Panc1 (cell line): Measurements from ENCODE around the gene OAS2. TPM values are rescaled to one million over a fixed set of nuclear protein-coding genes. Genes with fewer than 3 reads are reported as not detected.
A peak's percentile ranks its signal among the peaks of the same experiment; 100 is the strongest.

ENCODE experiments used
- ATAC-seq: fragments of 200-7000 bp; cut with Tn5 transposase; 2 replicates; pipeline ENCODE4 v1.9.1; 2020; ENCODE audit warnings: mild to moderate bottlenecking, moderate library complexity
- BruUV-seq: library from RNA; stranded (reverse); fragments of 400-500 nt; replicated peaks from 2 replicates; lab custom pipeline; 2021; lab: Mats Ljungman, UMichigan
- CTCF ChIA-PET: fragments of 300-600 bp; sonication (Branson Sonifier 250); formaldehyde crosslinking; loops from one replicate; lab custom pipeline; 2022; ENCODE audit warnings: antibody characterized with exemption; lab: Charles Lee
- POLR2A ChIA-PET: fragments of 300-600 bp; sonication (Branson Sonifier 250); formaldehyde crosslinking; loops from one replicate; lab custom pipeline; 2022; ENCODE audit warnings: antibody characterized with exemption; lab: Charles Lee
- DNase-seq: peaks from one replicate; pipeline ENCODE4 v3.0.0-alpha.2; 2010; ENCODE audit warnings: low read depth, low spot score
- H3K27ac ChIP-seq: 2 replicates; pipeline ENCODE4 v1.5.1; 2011; ENCODE audit warnings: mild to moderate bottlenecking, low read length, inconsistent platforms
- H3K27me3 ChIP-seq: fragments of 200-500 bp; sonication (Bioruptor generic); 2 replicates; pipeline ENCODE4 v1.6.0; 2014; ENCODE audit warnings: low read length, inconsistent platforms; ENCODE audit not compliant: control insufficient read depth, insufficient read depth
- H3K36me3 ChIP-seq: fragments of 200-500 bp; sonication (Bioruptor generic); 2 replicates; pipeline ENCODE4 v1.5.1; 2014; ENCODE audit warnings: inconsistent platforms, mild to moderate bottlenecking, low read length, moderate library complexity; ENCODE audit not compliant: control insufficient read depth, insufficient read depth
- H3K4me1 ChIP-seq: 2 replicates; pipeline ENCODE4 v1.5.1; 2011; ENCODE audit warnings: inconsistent platforms, mild to moderate bottlenecking, low read length, moderate library complexity; ENCODE audit not compliant: control insufficient read depth, insufficient read depth
- H3K4me3 ChIP-seq, 2 experiments: 2 replicates each; pipeline ENCODE4 v1.5.1; 2011 to 2012; ENCODE audit warnings: low read depth in 2 of 2, low read length in 2 of 2, mild to moderate bottlenecking in 2 of 2, inconsistent platforms in 1 of 2, moderate library complexity in 1 of 2
- H3K9me3 ChIP-seq: fragments of 200-500 bp; sonication (Bioruptor generic); 2 replicates; pipeline ENCODE4 v1.5.1; 2014; ENCODE audit warnings: low read depth, mild to moderate bottlenecking, inconsistent platforms, low read length, moderate library complexity; ENCODE audit not compliant: control insufficient read depth, insufficient read depth
- CTCF ChIP-seq: fragments of 450-650 bp; IDR thresholded peaks from 2 replicates; pipeline ENCODE4 v1.5.1; 2017; ENCODE audit warnings: mild to moderate bottlenecking
- POLR2AphosphoS5 ChIP-seq: IDR thresholded peaks from 2 replicates; pipeline ENCODE4 v1.6.1; 2012; ENCODE audit warnings: mild to moderate bottlenecking, low read depth, low read length, moderate library complexity
- REST ChIP-seq, 2 experiments: IDR thresholded peaks; 2 replicates each; pipeline ENCODE4 v1.6.1; 2011 to 2012; ENCODE audit warnings: low read depth in 2 of 2, control low read depth in 1 of 2, low read length in 1 of 2, mild to moderate bottlenecking in 1 of 2, moderate library complexity in 1 of 2; ENCODE audit not compliant: insufficient read depth in 1 of 2
- SIN3A ChIP-seq: IDR thresholded peaks from 2 replicates; pipeline ENCODE4 v1.6.1; 2012; ENCODE audit warnings: low read depth, mild to moderate bottlenecking, low read length, moderate library complexity, borderline replicate concordance; ENCODE audit not compliant: insufficient read depth
- TCF7L2 ChIP-seq: IDR thresholded peaks from 2 replicates; pipeline ENCODE4 v1.6.1; 2011; ENCODE audit warnings: mild to moderate bottlenecking, low read depth, low read length, inconsistent platforms
- in situ Hi-C: cut with HindIII; loops from 2 replicates; pipeline ENCODE4 v1.10.0; 2016; ENCODE audit warnings: low sequenced_read_pairs, low pct_unique_long_range_greater_than_20kb
- intact Hi-C: fragments of 100-400 bp; cut with micrococcal nuclease; formaldehyde crosslinking; loops from one replicate; pipeline ENCODE4 v1.10.0; 2022; ENCODE audit not compliant: unreplicated experiment
- total RNA-seq: library from RNA; stranded (reverse); gene quantifications from one replicate; pipeline ENCODE4 v1.2.1, GENCODE V29; 2021; ENCODE audit not compliant: unreplicated experiment

The OAS2 gene
- total RNA-seq, 1 experiment from 2014 or later = 2.7 TPM

GRCh38 chr12:112992541-112993398 is 14.5 kb downstream of the OAS2 start:
- intact Hi-C loops = loop anchor here (1.0 to 10.0 kb wide), 2 partner anchors 39 to 162 kb away; no protein-coding TSS in a partner anchor
- in situ Hi-C loops = no loop called here
- no peaks in the 10 kb centered on the region for H3K4me1 ChIP-seq
- H3K36me3 ChIP-seq = no peaks in the 10 kb centered on the region
- DNase-seq (peak; percentile 54), ATAC-seq (peak; percentile 89)
- H3K27me3 ChIP-seq = peaks cover 4% of the 10 kb centered on the region
- ChIA-PET POLR2A (interaction anchor here (0.5 kb wide), 1 partner anchor 455 kb away, joined by 3 read pairs; no protein-coding TSS in a partner anchor), CTCF (interaction anchor here (0.5 to 1.8 kb wide), 25 partner anchors 9 to 310 kb away, joined by 3 to 30 read pairs (median 4); partner anchors contain the start of gene OAS2)
- TF ChIP-seq CTCF (peak; percentile 98), SIN3A (no peak)
- no peak overlapping the region for H3K27ac ChIP-seq
- H3K9me3 ChIP-seq = no peaks in the 10 kb centered on the region
- H3K4me3 ChIP-seq = no peak overlapping the region
- no TSS peak for BruUV-seq

GRCh38 chr12:112995008-112995407 is 16.7 kb downstream of the OAS2 start:
- H3K36me3 ChIP-seq = no peaks in the 10 kb centered on the region
- ChIA-PET CTCF (interaction anchor here (0.6 kb wide), 1 partner anchor 35 kb away, joined by 4 read pairs; no protein-coding TSS in a partner anchor), POLR2A (no interaction called here)
- ATAC-seq (no peak), DNase-seq (no peak)
- H3K27me3 ChIP-seq = peaks cover 4% of the 10 kb centered on the region
- intact Hi-C loops = loop anchor here (10.0 kb wide), 1 partner anchor 160 kb away; no protein-coding TSS in a partner anchor
- H3K4me3 ChIP-seq = no peak overlapping the region
- in situ Hi-C loops = no loop called here
- no peaks in the 10 kb centered on the region for H3K4me1 ChIP-seq
- TF ChIP-seq TCF7L2 = no peak
- TF ChIP-seq REST (IDR thresholded peaks at IDR 0.05; ENCODE audit: insufficient read depth in 1 of 2, low read depth in 2 of 2, low read length in 1 of 2) = no peak
- TF ChIP-seq POLR2AphosphoS5 = no peak
- TF ChIP-seq CTCF = no peak
- TF ChIP-seq SIN3A = no peak
- no TSS peak for BruUV-seq
- H3K9me3 ChIP-seq = no peaks in the 10 kb centered on the region
- H3K27ac ChIP-seq = no peak overlapping the region
